ENCODE results near the gene ARAP1.

ARAP1 gene

DNA sequence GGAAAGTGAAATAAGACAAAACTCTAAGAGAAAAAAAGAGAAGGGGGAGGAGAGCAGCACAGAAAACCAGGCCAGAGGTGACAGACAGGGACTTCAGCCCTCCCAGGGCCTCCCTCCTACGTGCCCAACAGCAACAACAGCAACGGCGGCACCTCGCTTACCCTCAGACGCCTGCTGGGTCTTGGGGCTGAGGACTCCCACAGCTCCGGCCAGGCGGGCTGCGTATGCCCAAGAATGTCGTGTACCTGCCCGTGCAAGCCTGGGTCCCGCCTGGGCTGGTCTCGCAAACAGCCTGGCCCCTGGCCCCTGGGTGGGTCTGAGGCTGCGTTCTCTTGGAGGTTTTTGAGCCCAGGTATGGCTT, 30.5 kb downstream of the ARAP1 start:
- peak; percentile 22 for DNase-seq

DNA sequence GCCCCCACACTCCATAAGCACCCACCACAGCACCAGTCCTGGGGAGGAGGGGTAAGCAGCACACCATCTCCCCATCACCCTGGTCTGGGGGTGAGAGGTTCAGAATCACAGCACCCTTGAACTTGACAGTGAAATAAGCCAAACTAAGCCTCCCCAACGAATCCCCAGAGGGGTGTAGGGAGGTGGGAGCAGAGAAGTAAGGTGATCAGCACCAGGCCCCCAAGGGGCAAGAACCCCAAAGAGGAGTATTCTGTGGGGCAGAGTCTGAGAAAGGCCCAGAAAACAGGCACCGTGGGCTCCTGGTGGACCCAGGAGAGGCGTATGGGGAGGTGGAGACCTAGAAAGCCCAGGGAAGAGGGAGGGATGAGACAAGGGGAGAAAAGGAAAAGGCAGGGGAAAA, 30.9 kb downstream of the ARAP1 start:
- no peak for DNase-seq

DNA sequence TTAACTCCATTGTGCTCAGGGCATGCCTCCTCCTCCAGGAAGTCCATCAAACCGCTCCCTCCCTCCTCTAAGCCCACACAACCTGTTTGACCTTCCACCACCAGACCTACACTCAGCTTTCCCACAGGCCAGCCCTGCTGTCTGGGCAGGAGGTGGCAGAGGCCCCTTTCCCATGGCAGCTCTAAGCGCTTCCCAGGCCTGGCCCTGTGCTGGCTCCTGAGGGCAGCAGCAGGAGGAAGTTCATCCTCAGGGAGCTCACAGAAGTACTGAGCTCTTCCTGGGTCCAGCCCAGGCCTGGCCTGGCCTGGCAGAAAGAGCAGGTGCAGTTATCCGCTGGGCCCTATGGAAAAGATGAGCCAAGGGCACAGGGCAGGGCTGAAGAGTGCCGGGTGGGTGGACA, 31.4 kb downstream of the ARAP1 start:
- DNase-seq, result no peak

DNA sequence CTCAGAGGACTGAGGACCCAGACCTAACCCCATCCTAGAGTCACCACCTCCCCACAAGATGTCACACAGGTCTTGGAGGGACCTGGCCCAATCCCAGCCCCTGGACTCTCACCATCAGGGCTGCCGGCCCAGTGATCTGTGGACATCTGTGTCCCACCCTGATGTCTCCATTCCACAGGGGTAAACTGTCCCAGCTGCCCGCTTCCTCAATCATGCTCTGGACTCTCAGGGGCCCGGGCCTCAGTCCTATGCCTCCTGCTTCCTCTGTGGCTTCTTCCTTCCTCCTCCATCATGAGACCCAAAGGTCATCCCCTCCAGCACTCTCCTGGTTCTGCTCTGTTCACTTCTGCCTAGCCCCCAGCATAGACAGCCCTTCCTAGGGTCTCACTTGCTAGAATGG, 32.2 kb downstream of the ARAP1 start:
- DNase-seq, result no peak

DNA sequence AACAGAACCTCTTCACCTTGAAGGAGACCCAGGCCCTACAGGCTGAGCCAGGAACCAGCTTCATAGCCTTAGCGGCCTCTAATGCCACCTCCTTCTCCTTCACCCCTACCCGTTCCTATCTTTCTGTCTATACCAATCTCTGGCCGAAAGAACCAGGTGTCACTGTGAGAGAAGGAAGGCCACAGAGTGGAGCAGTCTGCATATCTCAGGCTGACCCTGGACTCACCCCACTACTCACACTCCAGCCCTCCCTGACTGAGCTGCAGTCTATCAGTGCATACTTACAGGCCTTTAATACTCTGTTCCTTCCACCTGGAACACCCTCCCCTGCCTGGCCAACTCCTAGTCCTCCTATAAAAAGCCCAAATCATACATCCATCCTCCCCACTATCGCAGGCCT, 32.7 kb downstream of the ARAP1 start:
- DNase-seq, result no peak

DNA sequence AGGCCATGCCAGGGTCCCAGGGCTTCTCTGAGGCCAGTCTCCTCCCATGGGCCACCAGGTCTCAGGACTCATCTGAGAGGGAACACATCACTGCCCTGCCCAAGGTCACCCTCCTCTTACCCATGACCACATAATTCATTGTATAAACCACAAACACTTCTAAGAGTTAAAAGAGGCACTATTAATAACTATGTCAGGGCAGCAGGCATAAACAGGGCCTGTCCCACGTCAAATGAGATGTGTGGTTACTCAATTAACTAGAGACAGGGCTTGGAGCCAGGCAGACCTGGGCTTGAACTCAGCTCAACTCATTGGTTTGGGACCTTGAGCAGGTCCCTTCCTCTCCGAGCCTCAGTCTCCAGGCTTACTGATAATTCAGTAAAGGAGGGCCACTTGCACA, 33.1 kb downstream of the ARAP1 start:
- DNase-seq, result no peak

DNA sequence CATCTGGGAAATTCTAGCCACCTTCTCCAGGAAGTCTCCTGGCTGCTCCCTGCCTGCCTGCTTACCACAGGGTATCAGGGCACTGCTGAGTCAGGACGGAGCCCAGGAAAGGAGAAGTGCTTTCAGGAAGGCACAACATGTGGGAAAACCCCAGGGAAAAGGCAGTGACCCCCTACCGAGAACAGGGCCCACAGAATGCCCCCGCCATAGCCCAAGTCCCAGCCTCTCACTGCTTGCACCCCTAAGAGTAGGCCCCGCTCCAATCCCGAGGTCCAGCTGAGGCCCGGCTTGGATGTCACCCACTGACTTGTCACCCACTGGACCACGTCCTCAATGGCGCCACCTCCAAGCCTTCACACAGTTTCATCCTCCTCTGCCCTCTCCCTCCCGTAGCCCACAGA, 34.1 kb downstream of the ARAP1 start:
- no peak for DNase-seq

DNA sequence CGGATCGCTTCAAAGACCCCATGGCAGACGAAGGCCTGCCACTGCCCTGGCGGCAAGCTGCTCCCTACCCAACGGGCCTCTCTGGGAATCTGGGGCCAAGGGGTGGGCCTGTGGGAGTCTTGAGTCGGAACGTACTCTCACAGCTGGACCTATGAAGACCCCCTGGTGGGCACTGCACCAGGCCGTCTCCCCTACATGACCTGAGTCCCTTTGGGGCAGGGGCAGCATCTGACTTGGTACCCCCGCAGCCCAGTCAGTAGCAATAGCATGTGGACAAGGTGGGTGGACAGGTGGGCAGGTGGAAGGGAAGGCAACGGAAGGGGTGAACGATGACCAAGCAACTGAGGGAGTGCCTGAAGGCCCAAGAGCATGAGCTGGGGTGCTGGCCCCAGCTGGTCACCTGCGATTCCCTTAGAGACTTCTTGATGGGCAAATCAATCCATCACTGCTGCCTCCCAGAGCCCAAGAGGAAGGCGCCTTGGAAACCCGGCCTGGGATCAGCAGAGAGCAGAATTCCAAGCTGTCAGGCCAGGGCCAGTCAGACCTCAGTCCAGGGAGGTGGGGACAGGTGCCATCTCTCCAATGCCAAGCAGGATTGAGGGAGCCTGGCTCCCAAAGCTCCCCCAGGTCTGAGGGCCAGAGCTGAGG, 35.3 kb downstream of the ARAP1 start:
- no peak for DNase-seq

DNA sequence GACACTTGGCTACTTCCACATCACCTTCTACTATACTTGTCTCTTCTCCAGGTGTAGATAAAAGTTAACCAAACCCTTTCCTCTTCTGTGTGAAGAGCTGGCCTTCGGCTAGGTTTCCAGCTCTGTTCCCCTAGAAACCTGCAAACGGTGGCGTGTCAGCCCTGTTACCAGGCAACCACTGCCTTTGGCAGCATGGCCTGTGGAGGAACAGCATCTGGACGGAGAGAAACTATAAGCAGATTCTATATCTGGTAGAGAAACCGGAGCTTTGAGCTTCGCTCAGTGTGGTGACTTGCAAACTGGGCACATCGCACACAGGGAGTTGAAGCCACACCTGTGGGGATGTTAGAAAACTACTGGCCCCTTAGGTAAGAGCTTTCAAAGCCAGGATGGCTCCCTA, 35.9 kb downstream of the ARAP1 start:
- DNase-seq, result no peak

DNA sequence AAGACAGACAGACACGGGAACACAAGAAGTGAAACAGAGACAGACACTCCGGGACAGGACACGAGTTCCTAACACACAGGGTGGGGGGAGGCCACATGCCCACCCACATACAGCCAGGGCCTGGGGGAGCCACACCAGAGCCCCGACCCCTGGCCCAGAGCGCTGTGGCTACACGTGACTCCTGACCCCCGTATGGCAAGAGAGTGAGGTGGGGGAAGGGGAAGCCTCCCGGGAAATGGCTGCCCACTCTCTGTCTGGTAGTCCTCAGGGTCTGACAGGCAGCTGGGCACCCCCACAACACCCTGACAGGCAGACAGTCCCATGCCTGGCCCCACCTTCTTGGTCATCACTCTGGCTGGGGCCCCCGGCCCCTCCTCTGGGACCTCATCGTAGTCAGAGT, 39.4 kb downstream of the ARAP1 start:
- no peak for DNase-seq

DNA sequence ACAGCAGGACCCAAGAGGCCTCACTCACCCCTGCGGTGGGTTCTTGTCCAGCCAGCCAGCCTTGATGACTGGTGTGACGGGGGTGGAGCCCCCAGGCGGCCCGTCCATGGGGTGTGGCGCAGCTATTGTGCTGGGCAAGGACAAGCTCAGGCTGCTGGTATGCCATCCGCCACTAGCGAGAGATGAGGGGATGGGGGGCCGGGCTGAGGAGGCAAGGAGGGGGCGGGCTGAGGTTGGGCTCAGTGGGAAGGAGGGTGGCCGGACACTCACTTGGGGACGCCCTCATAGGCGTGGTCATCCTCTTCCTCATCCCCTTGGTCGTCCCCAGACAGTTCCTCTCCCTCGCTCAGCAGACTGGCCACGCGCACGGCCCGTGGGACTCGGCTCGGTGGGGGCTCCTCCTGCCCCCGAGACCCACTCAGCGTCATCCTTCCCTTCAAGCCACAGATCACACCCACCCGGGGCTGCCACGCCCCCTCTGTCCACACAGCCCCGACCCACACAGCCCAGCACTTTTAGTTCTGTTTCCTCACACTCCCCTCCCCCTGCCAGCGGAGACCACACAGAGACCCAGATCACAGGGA, 39.9 kb downstream of the ARAP1 start:
- no peak for DNase-seq

DNA sequence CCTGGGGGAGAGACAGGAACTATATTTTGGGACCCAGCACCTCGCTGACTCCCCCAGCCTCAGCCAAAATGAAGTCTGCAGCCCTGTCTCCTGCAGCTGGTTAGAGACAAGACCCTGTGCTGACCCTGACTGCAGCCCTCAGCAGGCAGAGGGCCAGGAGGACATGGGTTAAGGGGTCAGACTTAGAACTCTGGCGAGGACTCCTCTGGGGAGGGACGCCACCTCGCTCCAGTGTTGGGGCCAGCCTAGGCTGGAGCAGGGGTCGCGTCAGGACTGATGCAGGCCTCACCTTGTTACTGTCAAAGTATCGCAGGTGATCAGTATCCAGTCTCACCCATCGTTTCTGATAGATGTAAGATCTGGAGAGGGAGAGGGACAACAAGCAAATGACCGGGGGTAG, 41.1 kb downstream of the ARAP1 start:
- DNase-seq, result no peak

DNA sequence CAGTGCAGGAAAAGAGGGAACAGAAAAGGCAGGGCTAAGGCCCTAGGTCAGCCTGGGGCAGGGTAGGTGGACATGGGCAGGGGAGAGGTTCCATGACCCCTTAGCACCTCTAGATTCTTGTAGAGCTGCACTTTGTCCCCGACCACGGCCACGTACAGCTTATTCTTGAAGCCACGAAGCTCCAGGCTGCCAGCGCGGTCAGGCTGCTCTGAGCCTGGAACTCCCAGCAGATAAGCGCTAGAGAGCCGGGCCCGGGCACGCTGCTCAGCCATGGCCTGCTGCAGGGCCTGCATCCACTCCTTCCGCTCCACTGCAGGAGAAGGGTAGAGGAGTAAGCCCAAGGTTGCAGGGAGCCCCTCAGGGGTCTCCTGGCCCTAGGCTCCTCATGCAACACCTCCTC, 41.9 kb downstream of the ARAP1 start:
- DNase-seq, result no peak

DNA sequence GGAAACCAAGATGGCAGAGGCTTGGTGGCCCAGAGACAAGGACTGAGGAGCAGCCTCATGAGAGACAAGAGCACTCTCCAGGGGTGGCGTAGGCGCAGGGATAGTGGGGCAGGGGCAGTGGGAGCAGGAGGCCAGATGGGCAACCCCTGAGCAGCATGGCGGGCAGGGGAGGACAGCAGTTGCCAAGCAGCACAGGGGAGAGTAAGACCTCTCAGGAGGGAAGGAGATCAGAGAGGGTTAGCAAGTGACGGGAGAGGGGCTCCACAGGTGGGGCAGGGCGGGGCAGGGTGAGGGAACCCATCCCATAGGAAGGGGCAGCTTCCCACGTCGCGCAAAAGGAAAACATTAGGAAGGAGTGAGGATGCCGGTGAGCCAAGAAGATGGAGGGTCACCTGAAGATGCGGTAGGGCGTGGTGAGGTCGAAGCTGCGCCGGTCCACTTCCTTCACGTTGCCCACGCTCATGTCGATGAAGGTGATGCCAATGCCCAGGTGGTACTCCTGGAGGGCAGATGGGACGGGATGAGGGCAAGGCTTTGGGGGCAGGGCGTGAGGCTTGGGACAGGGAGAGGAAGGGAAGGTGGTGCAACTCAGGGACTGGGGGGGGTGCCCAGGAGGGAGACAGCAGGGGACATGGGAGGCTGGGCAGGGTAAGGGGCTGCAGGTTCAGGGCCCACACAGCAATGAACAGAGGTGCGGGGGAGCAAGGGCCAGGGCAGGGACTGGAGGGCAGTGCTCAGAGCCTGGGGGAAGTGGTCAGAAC, 42.5 kb downstream of the ARAP1 start:
- DNase-seq, result no peak

DNA sequence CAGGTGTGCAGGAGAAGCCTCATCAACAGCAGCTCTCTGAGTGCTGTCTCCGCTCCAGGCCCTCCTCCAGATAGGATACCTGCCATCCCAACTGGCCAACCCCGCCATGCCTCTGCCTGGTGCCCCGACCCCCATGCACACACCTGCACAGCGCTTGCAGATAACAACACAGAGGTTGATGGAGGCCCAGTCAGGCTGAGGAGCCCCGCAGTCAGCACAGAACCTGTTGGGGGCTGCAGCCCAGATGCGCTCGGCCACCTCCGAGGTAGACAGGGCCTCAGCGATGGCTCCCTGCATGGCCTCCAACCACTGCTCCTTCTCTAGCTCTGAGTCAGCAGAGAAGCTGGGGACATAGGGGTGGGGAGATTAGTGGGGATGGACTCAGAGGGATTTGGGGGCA, 45.2 kb downstream of the ARAP1 start:
- DNase-seq, result no peak

DNA sequence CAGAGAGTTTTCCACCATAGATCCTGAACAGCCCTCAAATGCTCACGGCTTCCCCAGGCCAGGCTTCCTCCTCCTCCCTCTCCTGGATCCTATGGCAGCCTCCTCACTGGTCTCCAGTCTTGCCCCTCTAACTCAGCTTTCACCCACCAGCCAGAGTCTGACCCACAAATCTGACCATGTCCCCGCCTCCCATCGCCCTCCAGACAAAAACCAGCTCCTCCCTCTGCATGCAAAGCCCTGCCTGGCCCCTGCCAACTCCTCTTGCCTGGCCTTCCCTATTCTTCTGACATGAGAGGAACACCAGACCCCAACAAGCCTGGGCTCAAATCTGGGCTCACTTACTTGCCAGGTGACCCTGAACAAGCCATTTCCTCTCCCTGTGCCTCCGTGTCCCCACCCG, 45.6 kb downstream of the ARAP1 start:
- no peak for DNase-seq

DNA sequence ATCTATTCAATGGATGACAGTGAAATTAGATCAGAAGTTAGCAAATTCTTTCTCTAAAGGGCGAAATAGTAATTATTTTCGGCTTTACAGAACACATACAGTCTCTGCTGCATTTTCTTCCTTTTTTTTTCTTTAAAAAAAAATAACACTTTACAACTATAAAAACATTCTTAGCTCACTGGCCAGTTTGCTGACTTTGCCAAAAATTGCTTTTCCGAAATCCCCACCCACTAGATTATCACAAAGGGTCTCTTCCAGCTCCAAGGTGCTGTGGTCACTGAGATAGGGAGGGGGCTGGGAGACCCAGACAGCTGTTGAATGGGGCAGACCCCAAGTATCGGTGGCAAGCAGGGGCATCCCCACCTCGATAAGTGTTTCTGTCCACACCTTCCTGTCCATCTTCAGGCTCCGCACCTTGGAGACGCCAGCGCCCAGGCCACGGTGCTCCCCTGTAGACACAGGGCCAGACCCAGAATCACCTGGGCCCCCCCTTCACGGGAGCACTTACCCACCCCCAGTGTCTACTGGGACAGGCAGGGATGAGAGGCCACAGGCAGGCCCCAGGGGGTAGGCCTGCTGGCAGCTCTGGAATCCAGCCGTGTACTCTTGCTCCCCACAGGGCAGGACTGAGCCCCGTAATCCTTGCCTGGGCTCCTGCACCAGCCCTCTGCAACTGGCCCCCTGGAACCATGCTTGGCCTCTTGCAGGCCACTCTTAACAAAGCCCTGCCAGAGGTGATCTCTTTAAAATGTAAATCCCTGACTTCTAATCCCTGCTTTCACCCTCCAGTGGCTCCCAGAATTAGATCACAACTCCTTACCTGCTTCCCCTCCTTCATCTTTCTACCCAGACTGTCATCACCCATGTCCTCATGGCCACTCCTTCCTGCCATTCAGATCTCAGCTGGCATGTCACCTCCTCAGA, 46.5 kb downstream of the ARAP1 start:
- DNase-seq, result no peak

DNA sequence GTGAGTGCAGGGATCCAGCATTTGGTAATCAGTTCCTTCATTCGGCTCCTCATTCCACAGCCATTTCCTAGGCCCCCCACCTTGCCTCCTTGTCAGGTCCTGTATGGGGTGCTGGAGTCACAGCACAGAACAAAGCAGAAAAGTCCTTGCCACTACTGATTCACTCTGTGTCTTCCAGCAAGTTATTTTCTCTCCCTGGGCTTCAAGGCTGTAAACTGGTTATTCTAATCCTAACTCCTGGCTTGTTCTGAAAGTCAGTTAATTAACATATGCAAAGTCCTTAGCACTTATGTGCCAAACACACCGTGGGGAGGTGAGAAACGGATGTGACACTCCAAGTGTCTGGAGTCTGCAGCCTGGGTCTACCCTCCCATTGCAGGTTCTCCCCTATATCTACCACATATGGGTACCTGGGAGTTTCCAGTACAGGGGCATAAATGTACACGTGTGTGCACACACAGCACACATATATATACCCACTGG, 47.4 kb downstream of the ARAP1 start:
- no peak for DNase-seq

DNA sequence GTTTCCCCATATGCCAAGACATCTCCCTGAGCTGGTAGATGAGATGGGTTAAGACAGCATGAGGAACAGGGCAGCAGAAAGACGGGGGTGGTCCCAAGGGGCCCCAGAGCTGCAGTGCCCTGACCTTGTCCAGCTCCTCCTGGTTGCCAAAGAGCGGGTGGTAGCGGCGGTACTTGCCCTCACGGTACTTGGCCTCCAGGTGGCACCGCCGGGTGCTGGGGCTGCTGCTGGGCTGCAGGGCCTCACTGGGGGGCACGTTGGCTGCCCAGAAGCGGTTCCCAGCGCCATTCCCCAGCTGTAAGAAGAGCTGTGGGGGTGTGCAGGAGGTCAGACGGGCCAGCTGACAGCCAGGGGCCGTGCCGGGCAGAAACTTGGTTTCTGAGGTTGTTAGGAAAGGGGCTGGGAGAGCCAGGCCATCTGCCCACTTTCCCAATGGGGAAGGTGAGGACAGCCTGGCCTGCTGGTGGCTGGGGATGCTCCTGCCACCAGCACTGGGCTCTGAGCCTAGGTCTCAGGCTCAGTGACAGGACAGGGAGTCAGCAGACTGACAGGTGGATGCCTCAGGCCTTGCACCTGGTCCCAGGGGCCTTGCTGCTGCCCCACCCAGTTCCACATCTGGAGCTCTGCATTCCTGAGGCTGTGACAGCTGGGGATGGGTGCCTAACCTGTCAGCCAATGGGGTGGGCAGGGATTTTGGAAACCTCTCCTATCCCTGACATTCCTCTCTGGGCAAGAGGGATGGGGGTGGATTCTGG, 48.0 kb downstream of the ARAP1 start:
- no peak for DNase-seq

DNA sequence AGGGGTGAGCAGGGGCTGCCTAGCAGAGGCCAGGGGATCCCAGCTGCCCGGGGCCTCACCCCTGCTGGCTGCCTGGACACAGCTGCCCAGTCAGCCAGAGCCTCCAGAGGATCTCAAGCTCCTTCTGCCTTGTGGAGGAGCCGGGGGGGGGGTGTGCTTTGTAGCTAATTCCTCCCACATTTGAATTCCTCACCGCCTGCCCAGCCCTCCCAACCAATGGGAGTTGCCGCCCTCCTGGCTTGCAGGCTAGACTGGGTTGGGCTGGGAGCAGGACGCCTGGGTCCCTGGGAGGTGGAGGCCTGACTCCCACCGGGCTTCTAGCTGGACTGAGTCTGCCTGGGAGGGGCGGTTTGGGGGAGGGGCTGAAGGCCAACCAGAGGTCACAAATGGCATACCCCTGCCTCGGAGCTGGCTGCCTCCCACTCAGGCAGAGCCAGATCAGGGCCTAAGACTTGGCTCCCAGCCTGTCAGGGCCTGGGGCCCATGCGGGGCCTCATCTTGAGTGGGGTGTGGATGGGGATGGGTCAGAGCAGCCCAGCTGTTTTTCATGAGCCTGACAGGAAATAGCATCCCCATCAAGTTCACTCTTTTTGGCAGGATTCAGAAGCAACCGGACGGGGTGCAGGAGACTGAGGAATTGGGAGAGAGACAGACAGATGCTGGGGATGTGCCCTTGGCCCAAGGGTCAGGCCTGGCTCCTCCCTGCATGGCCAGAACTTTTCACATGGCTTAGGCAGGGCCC, 48.8 kb downstream of the ARAP1 start:
- DNase-seq, result no peak

DNA sequence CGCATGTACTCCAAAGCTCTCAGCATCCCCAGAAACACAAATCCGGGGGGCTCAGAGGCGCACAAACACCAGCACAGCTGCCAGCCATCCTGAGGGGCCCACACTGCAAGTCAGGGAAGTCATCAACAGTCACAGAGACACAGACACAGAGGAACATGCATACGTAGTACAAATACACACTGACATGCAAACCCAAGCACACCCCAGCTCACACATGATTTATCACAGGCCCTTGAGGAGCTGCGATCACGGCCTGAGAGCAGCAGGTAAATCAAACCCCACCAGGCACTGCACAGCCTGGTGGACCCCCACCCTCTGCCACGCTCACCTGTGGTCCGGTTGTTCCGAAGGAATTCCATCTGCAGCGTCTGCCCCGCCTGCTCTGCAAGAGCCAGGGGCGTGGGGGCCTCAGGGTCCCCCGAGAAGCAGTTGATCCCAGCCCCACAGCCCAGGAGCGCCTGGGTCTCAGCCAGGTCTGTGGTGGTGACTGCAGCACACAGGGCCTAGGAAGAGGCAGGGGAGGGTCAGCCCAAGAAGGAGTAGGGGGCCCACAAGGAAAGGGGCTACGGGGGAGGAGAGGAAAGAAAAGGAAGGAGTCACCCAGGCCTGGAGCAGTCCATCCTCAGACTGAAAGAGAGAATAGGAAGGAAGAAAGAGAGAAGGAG, 49.5 kb downstream of the ARAP1 start:
- no peak for DNase-seq

Measured in effector CD8-positive, alpha-beta T cell (primary cell).